ENCODE data around the gene PDE2A. TPM values are rescaled to one million over a fixed set of nuclear protein-coding genes. Genes with fewer than 3 reads are reported as not detected.
A peak's percentile ranks its signal among the peaks of the same experiment; 100 is the strongest.

Gene PDE2A
- total and polyA plus RNA-seq, 8 donors: 3.5 to 548 (median 25.9) TPM

GRCh38 chr11:72636376-72636775 is 37.8 kb downstream of the PDE2A start:
- Histone ChIP-seq H3K36me3 (no peaks in the 10 kb centered on the region), H3K4me1 (peaks cover 9 to 60% (median 25%) of the 10 kb centered on the region in 4 donors), H3K27me3 (peaks cover 0 to 49% (median 25%) of the 10 kb centered on the region in 3 donors), H3K4me3 (no peak overlapping the region), H3K27ac (peak overlapping the region in 1 of 5 donors; percentile 15), H3K9me3 (no peaks in the 10 kb centered on the region)
- WGBS, 5 donors: 64 to 70% (median 69%) methylated on average over 3 of the region's 3 CpGs
- no peak for TF ChIP-seq POLR2A (IDR thresholded peaks at IDR 0.05)
- TF ChIP-seq CTCF (IDR thresholded peaks at IDR 0.05): no peak
- TF ChIP-seq POLR2AphosphoS5 (IDR thresholded peaks at IDR 0.05): no peak
- no peak for TF ChIP-seq EP300 (IDR thresholded peaks at IDR 0.05)
- no peak for DNase-seq
- intact Hi-C loops (cut with DNase I; ENCODE audit: low total_unique reads): no loop called here

GRCh38 chr11:72635933-72636332 is 38.3 kb downstream of the PDE2A start:
- Histone ChIP-seq H3K36me3 (no peaks in the 10 kb centered on the region), H3K9me3 (no peaks in the 10 kb centered on the region), H3K27me3 (peaks cover 0 to 45% (median 20%) of the 10 kb centered on the region in 3 donors), H3K4me1 (peaks cover 10 to 60% (median 27%) of the 10 kb centered on the region in 4 donors), H3K27ac (peak overlapping the region in 1 of 5 donors; percentile 26), H3K4me3 (no peak overlapping the region)
- DNase-seq: no peak
- intact Hi-C loops (cut with DNase I; ENCODE audit: low total_unique reads): no loop called here
- WGBS, 5 donors: 57 to 71% (median 66%) methylated on average over 6 of the region's 6 CpGs
- TF ChIP-seq POLR2A (IDR thresholded peaks at IDR 0.05): no peak

GRCh38 chr11:72635309-72635915 is 38.8 kb downstream of the PDE2A start:
- Histone ChIP-seq H3K36me3 (no peaks in the 10 kb centered on the region), H3K27ac (peak overlapping the region in 2 of 5 donors; percentile 7 to 26), H3K4me3 (no peak overlapping the region), H3K27me3 (peaks cover 0 to 39% (median 15%) of the 10 kb centered on the region in 3 donors), H3K4me1 (peaks cover 10 to 61% (median 29%) of the 10 kb centered on the region in 4 donors), H3K9me3 (no peaks in the 10 kb centered on the region)
- no peak for TF ChIP-seq CTCF (IDR thresholded peaks at IDR 0.05)
- no peak for TF ChIP-seq EP300 (IDR thresholded peaks at IDR 0.05)
- TF ChIP-seq POLR2A (IDR thresholded peaks at IDR 0.05): no peak
- no peak for TF ChIP-seq POLR2AphosphoS5 (IDR thresholded peaks at IDR 0.05)
- 79 to 85% (median 83%) methylated on average over 9 of the region's 9 CpGs for WGBS, 5 donors
- DNase-seq: no peak
- intact Hi-C loops (cut with DNase I; ENCODE audit: low total_unique reads): no loop called here

GRCh38 chr11:72634472-72635095 is 39.6 kb downstream of the PDE2A start:
- H3K36me3 ChIP-seq: no peaks in the 10 kb centered on the region
- H3K27me3 ChIP-seq: peaks cover 0 to 31% (median 7%) of the 10 kb centered on the region in 3 donors
- peaks cover 10 to 63% (median 34%) of the 10 kb centered on the region in 4 donors for H3K4me1 ChIP-seq
- intact Hi-C loops (cut with DNase I; ENCODE audit: low total_unique reads): no loop called here
- TF ChIP-seq POLR2A (IDR thresholded peaks at IDR 0.05) (no peak), CTCF (IDR thresholded peaks at IDR 0.05) (no peak)
- no peak overlapping the region for H3K4me3 ChIP-seq
- WGBS, 5 donors: 70 to 86% (median 77%) methylated on average over 7 of the region's 7 CpGs
- no peaks in the 10 kb centered on the region for H3K9me3 ChIP-seq
- no peak for DNase-seq
- H3K27ac ChIP-seq: peak overlapping the region in 2 of 5 donors; percentile 16 to 26

GRCh38 chr11:72634016-72634415 is 40.2 kb downstream of the PDE2A start:
- 77 to 91% (median 85%) methylated on average over 8 to 9 of the region's 9 CpGs for WGBS, 5 donors
- DNase-seq: no peak
- peaks cover 0 to 25% (median under 1%) of the 10 kb centered on the region in 3 donors for H3K27me3 ChIP-seq
- H3K36me3 ChIP-seq: no peaks in the 10 kb centered on the region
- intact Hi-C loops (cut with DNase I; ENCODE audit: low total_unique reads): no loop called here
- peaks cover 10 to 69% (median 36%) of the 10 kb centered on the region in 4 donors for H3K4me1 ChIP-seq
- H3K27ac ChIP-seq: peak overlapping the region in 2 of 5 donors; percentile 16 to 26
- no peaks in the 10 kb centered on the region for H3K9me3 ChIP-seq
- H3K4me3 ChIP-seq: no peak overlapping the region
- TF ChIP-seq POLR2A (IDR thresholded peaks at IDR 0.05) (no peak), CTCF (IDR thresholded peaks at IDR 0.05) (no peak), EP300 (IDR thresholded peaks at IDR 0.05) (no peak), POLR2AphosphoS5 (IDR thresholded peaks at IDR 0.05) (no peak)
